Measurements from ENCODE around the gene EAPP. TPM values are rescaled to one million over a fixed set of nuclear protein-coding genes. Genes with fewer than 3 reads are reported as not detected.
A peak's percentile ranks its signal among the peaks of the same experiment; 100 is the strongest.

Gene EAPP
- total and polyA plus RNA-seq, 2 of the 13 experiments (the other 11 are each of a cell fraction or from before 2014, with no cell fraction given) = 68.7 to 110 TPM

DNA sequence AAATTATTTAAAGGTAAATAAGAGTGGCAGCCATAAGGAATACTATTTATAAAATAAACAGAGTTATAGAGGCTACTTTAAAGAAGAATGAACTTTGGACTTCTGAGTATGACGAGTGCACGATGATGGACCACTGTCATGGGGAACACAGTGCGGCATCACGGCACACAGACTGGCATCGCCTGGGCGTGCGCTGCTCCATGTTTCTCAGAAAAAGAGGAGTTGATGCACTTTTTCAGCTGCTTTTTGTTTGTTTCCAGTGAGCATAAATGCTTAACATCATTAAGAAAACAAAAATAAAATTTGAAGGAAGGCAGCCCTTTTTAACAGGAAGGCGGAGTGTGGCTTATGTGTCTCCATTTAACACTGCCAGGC, 23.3 kb upstream of the EAPP start (continued):
- TF ChIP-seq MAFK (conservative IDR thresholded peaks at IDR 0.05 in 1 of 2, IDR thresholded peaks at IDR 0.05 in 1 of 2; ENCODE audit: low read length in 2 of 2) (no peak), JDP2 (CRISPR knock-in tag; IDR thresholded peaks at IDR 0.05; ENCODE audit: borderline replicate concordance) (no peak), EZH2 (conservative IDR thresholded peaks at IDR 0.05; ENCODE audit: low read depth, low read length) (no peak), ZNF598 (CRISPR knock-in tag; IDR thresholded peaks at IDR 0.05; ENCODE audit: borderline replicate concordance) (no peak), TERF1 (CRISPR knock-in tag; IDR thresholded peaks at IDR 0.05) (no peak), EP300 (IDR thresholded peaks at IDR 0.05; ENCODE audit: low read depth in 2 of 2, low read length in 2 of 2) (no peak), EP300 (CRISPR knock-in tag; IDR thresholded peaks at IDR 0.05; ENCODE audit: borderline replicate concordance) (no peak), RAD51 (IDR thresholded peaks at IDR 0.05; ENCODE audit: borderline replicate concordance) (no peak), BRD4 (CRISPR knock-in tag; IDR thresholded peaks at IDR 0.05) (no peak), ARNT (IDR thresholded peaks at IDR 0.05) (no peak), ZNF839 (CRISPR knock-in tag; IDR thresholded peaks at IDR 0.05; ENCODE audit: borderline replicate concordance) (no peak), HMG20A (CRISPR knock-in tag; IDR thresholded peaks at IDR 0.05; ENCODE audit: borderline replicate concordance) (no peak), ZBTB8A (CRISPR knock-in tag; IDR thresholded peaks at IDR 0.05; ENCODE audit: borderline replicate concordance, low read depth) (no peak), MAZ (IDR thresholded peaks at IDR 0.05; ENCODE audit: borderline replicate concordance, low read depth, low read length) (no peak), MAZ (CRISPR knock-in tag; IDR thresholded peaks at IDR 0.05; ENCODE audit: low read depth) (no peak), ZNF367 (CRISPR knock-in tag; IDR thresholded peaks at IDR 0.05; ENCODE audit: borderline replicate concordance) (no peak), ZNF652 (CRISPR knock-in tag; IDR thresholded peaks at IDR 0.05; ENCODE audit: borderline replicate concordance, low read depth) (no peak), ZNF10 (CRISPR knock-in tag; IDR thresholded peaks at IDR 0.05; ENCODE audit: borderline replicate concordance, low read depth) (no peak), PRPF4 (IDR thresholded peaks at IDR 0.05; ENCODE audit: low read depth, low read length, poor library complexity, severe bottlenecking) (peak; percentile 98), ERF (CRISPR knock-in tag; IDR thresholded peaks at IDR 0.05) (no peak), ZBTB25 (CRISPR knock-in tag; IDR thresholded peaks at IDR 0.05) (no peak)
- TF ChIP-seq, protein P1, sequence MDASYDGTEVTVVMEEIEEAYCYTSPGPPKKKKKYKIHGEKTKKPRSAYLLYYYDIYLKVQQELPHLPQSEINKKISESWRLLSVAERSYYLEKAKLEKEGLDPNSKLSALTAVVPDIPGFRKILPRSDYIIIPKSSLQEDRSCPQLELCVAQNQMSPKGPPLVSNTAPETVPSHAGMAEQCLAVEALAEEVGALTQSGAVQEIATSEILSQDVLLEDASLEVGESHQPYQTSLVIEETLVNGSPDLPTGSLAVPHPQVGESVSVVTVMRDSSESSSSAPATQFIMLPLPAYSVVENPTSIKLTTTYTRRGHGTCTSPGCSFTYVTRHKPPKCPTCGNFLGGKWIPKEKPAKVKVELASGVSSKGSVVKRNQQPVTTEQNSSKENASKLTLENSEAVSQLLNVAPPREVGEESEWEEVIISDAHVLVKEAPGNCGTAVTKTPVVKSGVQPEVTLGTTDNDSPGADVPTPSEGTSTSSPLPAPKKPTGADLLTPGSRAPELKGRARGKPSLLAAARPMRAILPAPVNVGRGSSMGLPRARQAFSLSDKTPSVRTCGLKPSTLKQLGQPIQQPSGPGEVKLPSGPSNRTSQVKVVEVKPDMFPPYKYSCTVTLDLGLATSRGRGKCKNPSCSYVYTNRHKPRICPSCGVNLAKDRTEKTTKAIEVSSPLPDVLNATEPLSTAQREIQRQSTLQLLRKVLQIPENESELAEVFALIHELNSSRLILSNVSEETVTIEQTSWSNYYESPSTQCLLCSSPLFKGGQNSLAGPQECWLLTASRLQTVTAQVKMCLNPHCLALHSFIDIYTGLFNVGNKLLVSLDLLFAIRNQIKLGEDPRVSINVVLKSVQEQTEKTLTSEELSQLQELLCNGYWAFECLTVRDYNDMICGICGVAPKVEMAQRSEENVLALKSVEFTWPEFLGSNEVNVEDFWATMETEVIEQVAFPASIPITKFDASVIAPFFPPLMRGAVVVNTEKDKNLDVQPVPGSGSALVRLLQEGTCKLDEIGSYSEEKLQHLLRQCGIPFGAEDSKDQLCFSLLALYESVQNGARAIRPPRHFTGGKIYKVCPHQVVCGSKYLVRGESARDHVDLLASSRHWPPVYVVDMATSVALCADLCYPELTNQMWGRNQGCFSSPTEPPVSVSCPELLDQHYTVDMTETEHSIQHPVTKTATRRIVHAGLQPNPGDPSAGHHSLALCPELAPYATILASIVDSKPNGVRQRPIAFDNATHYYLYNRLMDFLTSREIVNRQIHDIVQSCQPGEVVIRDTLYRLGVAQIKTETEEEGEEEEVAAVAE (CRISPR knock-in tag; IDR thresholded peaks at IDR 0.05; ENCODE audit: borderline replicate concordance) = no peak
- TF ChIP-seq, protein P2, sequence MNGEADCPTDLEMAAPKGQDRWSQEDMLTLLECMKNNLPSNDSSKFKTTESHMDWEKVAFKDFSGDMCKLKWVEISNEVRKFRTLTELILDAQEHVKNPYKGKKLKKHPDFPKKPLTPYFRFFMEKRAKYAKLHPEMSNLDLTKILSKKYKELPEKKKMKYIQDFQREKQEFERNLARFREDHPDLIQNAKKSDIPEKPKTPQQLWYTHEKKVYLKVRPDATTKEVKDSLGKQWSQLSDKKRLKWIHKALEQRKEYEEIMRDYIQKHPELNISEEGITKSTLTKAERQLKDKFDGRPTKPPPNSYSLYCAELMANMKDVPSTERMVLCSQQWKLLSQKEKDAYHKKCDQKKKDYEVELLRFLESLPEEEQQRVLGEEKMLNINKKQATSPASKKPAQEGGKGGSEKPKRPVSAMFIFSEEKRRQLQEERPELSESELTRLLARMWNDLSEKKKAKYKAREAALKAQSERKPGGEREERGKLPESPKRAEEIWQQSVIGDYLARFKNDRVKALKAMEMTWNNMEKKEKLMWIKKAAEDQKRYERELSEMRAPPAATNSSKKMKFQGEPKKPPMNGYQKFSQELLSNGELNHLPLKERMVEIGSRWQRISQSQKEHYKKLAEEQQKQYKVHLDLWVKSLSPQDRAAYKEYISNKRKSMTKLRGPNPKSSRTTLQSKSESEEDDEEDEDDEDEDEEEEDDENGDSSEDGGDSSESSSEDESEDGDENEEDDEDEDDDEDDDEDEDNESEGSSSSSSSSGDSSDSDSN (CRISPR knock-in tag; IDR thresholded peaks at IDR 0.05) = no peak
